OCI-LY7 (cell line): Measurements from ENCODE around the gene SMIM29. TPM values are rescaled to one million over a fixed set of nuclear protein-coding genes. Genes with fewer than 3 reads are reported as not detected.
A peak's percentile ranks its signal among the peaks of the same experiment; 100 is the strongest.

ENCODE experiments used
- BruUV-seq: library from RNA; stranded (reverse); fragments of 400-500 nt; replicated peaks from 2 replicates; lab custom pipeline; 2021; lab: Mats Ljungman, UMichigan
- CTCF ChIA-PET: fragments of 300-600 bp; sonication (Branson Sonifier 250); formaldehyde crosslinking; loops from one replicate; lab custom pipeline; 2022; ENCODE audit warnings: antibody characterized with exemption; ENCODE audit not compliant: unreplicated experiment; lab: Charles Lee
- POLR2A ChIA-PET: fragments of 300-600 bp; sonication (Branson Sonifier 250); formaldehyde crosslinking; loops from one replicate; lab custom pipeline; 2022; ENCODE audit warnings: antibody characterized with exemption; lab: Charles Lee
- DNase-seq: peaks from one replicate; pipeline ENCODE4 v3.0.0-alpha.2; 2015; ENCODE audit warnings: low spot score
- H2AFZ ChIP-seq: fragments of 200-600 bp; sonication (generic), shearing (Covaris generic); 2 replicates; pipeline ENCODE4 v1.6.1; 2014; ENCODE audit warnings: mild to moderate bottlenecking, antibody characterized with exemption, low read length, moderate library complexity
- H3K27ac ChIP-seq: fragments of 200-600 bp; sonication (generic); 2 replicates; pipeline ENCODE4 v1.5.1; 2014; ENCODE audit warnings: mixed run types, low read depth, mild to moderate bottlenecking, moderate library complexity, low read length, inconsistent platforms; ENCODE audit not compliant: poor library complexity, severe bottlenecking
- H3K36me3 ChIP-seq: fragments of 200-600 bp; sonication (generic); 2 replicates; pipeline ENCODE4 v1.6.1; 2014; ENCODE audit warnings: mild to moderate bottlenecking, antibody characterized with exemption, low read length, moderate library complexity, mixed read lengths; ENCODE audit not compliant: insufficient read depth
- H3K4me1 ChIP-seq: fragments of 200-600 bp; sonication (generic); 2 replicates; pipeline ENCODE4 v1.5.1; 2014; ENCODE audit warnings: mild to moderate bottlenecking, low read length; ENCODE audit not compliant: insufficient read depth, poor library complexity, severe bottlenecking
- H3K4me2 ChIP-seq: fragments of 200-600 bp; sonication (generic); 2 replicates; pipeline ENCODE4 v1.6.1; 2014; ENCODE audit warnings: mild to moderate bottlenecking, low read length
- H3K4me3 ChIP-seq: fragments of 200-600 bp; sonication (generic); 2 replicates; pipeline ENCODE4 v1.5.1; 2014; ENCODE audit warnings: mild to moderate bottlenecking, low read depth, low read length; ENCODE audit not compliant: poor library complexity, severe bottlenecking
- H3K79me2 ChIP-seq: fragments of 200-600 bp; sonication (generic); 2 replicates; pipeline ENCODE4 v1.6.1; 2016; ENCODE audit warnings: low read depth, mild to moderate bottlenecking, low read length, moderate library complexity, mixed read lengths; ENCODE audit not compliant: insufficient read depth
- H3K9me2 ChIP-seq: fragments of 200-600 bp; sonication (generic); 2 replicates; pipeline ENCODE4 v1.6.1; 2016; ENCODE audit warnings: mild to moderate bottlenecking, low read length, mixed read lengths; ENCODE audit not compliant: insufficient read depth
- H3K9me3 ChIP-seq: fragments of 200-600 bp; sonication (generic); 2 replicates; pipeline ENCODE4 v1.6.1; 2014; ENCODE audit warnings: mild to moderate bottlenecking, mixed run types, low read length, mixed read lengths
- H4K20me1 ChIP-seq: fragments of 200-600 bp; sonication (generic); 2 replicates; pipeline ENCODE4 v1.6.1; 2014; ENCODE audit warnings: mild to moderate bottlenecking, antibody characterized with exemption, low read length, moderate library complexity, mixed read lengths; ENCODE audit not compliant: insufficient read depth
- CTCF ChIP-seq: fragments of 200-600 bp; sonication (generic); conservative IDR thresholded peaks from 2 replicates; pipeline ENCODE4 v1.5.1; 2014; ENCODE audit warnings: mild to moderate bottlenecking, antibody characterized with exemption, low read length, moderate library complexity, mixed read lengths
- EZH2phosphoT487 ChIP-seq: fragments of 200-600 bp; sonication (generic); IDR thresholded peaks from 2 replicates; pipeline ENCODE4 v1.6.1; 2018; ENCODE audit warnings: low read depth, borderline replicate concordance, mild to moderate bottlenecking, mixed run types, antibody characterized with exemption, low read length, moderate library complexity, mixed read lengths
- intact Hi-C: fragments of 100-400 bp; cut with micrococcal nuclease; formaldehyde crosslinking; loops from one replicate; pipeline ENCODE4 v1.10.0; 2022; ENCODE audit not compliant: unreplicated experiment
- total RNA-seq, 2 experiments: library from RNA; depleted of rRNA in 1 of 2; stranded (reverse); fragments of >200 nt in 1 of 2; shearing (Covaris generic) in 1 of 2; gene quantifications; 2 replicates each; pipeline ENCODE4 v1.2.3, GENCODE V29; 2014 to 2022

The SMIM29 gene
- total RNA-seq, 2 experiments from 2014 or later = 17.3 to 21.3 TPM

DNA sequence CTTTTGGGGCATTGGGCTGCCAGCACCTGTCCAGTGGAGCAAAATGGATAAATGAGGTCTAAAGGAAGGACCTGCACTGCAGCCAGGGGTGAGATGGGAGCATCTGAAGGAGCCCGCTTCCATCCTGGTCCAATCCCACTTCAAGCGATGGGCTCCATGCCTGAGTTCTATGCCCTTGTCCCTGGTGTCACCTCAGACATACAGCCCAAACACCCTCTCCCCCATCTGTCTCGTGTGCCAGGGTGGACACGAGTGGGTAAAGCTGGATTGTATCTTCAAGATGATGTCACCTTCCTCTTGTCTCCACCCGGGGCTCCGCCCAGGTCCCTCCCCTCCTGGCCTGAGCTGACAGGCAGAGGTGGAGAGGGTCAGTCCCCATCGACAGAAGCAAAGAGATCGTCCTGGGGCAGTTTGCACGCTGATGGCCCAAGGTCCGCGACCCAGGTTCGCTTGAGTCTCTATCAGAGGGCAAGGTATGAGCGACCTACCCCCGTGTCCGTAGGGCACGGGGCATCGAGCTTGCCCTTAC is 544 bp downstream of the SMIM29 start:
- H3K36me3 ChIP-seq = peaks cover 38% of the 10 kb centered on the region
- H4K20me1 ChIP-seq = no peaks in the 10 kb centered on the region
- TF ChIP-seq EZH2phosphoT487 (no peak), CTCF (no peak)
- BruUV-seq = TSS peak; percentile 74
- H3K4me3 ChIP-seq = peak overlapping the region; percentile 81
- H3K9me2 ChIP-seq = no peaks in the 10 kb centered on the region
- peak overlapping the region; percentile 50 for H2AFZ ChIP-seq
- peaks cover 36% of the 10 kb centered on the region for H3K4me1 ChIP-seq
- POLR2A ChIA-PET = interaction anchor here (1.6 kb wide), 1 partner anchor 11 kb away, joined by 5 read pairs; the partner anchor contains the start of gene HMGA1
- CTCF ChIA-PET = interaction anchor here (1.2 to 2.6 kb wide), 2 partner anchors 128 to 167 kb away, joined by 3 to 18 read pairs; no protein-coding TSS in a partner anchor
- H3K79me2 ChIP-seq = no peaks in the 10 kb centered on the region
- DNase-seq = peak; percentile 42
- intact Hi-C loops = loop anchor here (2.0 to 5.0 kb wide), 4 partner anchors 145 to 894 kb away; partner anchors contain the start of genes NUDT3 and TCP11
- H3K27ac ChIP-seq = peak overlapping the region; percentile 41
- peak overlapping the region; percentile 92 for H3K4me2 ChIP-seq
- no peaks in the 10 kb centered on the region for H3K9me3 ChIP-seq

- intact Hi-C loops = loop anchor here (2.0 to 5.0 kb wide), 6 partner anchors 51 to 895 kb away; partner anchors contain the start of genes NUDT3 and TCP11
- peaks cover 41% of the 10 kb centered on the region for H3K4me1 ChIP-seq
- POLR2A ChIA-PET = no interaction called here
Observed at GRCh38 chr6:34247481-34248197, 1.2 kb downstream of the SMIM29 start.

More at GRCh38 chr6:34247481-34248197, 1.2 kb downstream of the SMIM29 start:
- Histone ChIP-seq H2AFZ (no peak overlapping the region), H3K4me2 (peak overlapping the region; percentile 92), H3K36me3 (peaks cover 45% of the 10 kb centered on the region), H3K79me2 (no peaks in the 10 kb centered on the region), H3K9me3 (no peaks in the 10 kb centered on the region), H4K20me1 (no peaks in the 10 kb centered on the region), H3K27ac (peak overlapping the region; percentile 41), H3K4me3 (peak overlapping the region; percentile 81), H3K9me2 (no peaks in the 10 kb centered on the region)
- TF ChIP-seq CTCF (no peak), EZH2phosphoT487 (no peak)
- peak; percentile 16 for DNase-seq
- CTCF ChIA-PET = interaction anchor here (2.6 kb wide), 1 partner anchor 168 kb away, joined by 18 read pairs; no protein-coding TSS in a partner anchor
- BruUV-seq = no TSS peak
